HG02970 (cell line): ENCODE measurements around the gene TRIO.

Experiments
- ATAC-seq: cut with Tn5 transposase; IDR thresholded peaks from one replicate; pipeline ENCODE4 v1.9.1; 2021; ENCODE audit warnings: mild to moderate bottlenecking, moderate library complexity, moderate number of reproducible peaks; ENCODE audit not compliant: unreplicated experiment, low FRiP score

TRIO gene

GRCh38 chr5:14460844-14461398 is 317.8 kb downstream of the TRIO start:
- ATAC-seq, result no peak

- ATAC-seq, result no peak
These were observed 319.5 kb downstream of the TRIO start for GRCh38 chr5:14462681-14463080.

GRCh38 chr5:14463629-14464028 is 320.5 kb downstream of the TRIO start:
- no peak for ATAC-seq

- ATAC-seq, result no peak
These were observed 321.0 kb downstream of the TRIO start for GRCh38 chr5:14464096-14464495.

- no peak for ATAC-seq
These were observed 321.5 kb downstream of the TRIO start for GRCh38 chr5:14464671-14465070.

GRCh38 chr5:14465116-14465515 is 322.0 kb downstream of the TRIO start:
- no peak for ATAC-seq

GRCh38 chr5:14465776-14466175 is 322.6 kb downstream of the TRIO start:
- no peak for ATAC-seq

GRCh38 chr5:14467251-14467650 is 324.1 kb downstream of the TRIO start:
- no peak for ATAC-seq

GRCh38 chr5:14467886-14468285 is 324.7 kb downstream of the TRIO start:
- ATAC-seq, result no peak

GRCh38 chr5:14469551-14470377 is 326.6 kb downstream of the TRIO start:
- ATAC-seq, result no peak

- ATAC-seq, result no peak
These were observed 328.4 kb downstream of the TRIO start for GRCh38 chr5:14471507-14471906.

- ATAC-seq, result no peak
These were observed 329.9 kb downstream of the TRIO start for GRCh38 chr5:14472986-14473567.

- ATAC-seq, result no peak
These were observed 331.9 kb downstream of the TRIO start for GRCh38 chr5:14475045-14475444.

- no peak for ATAC-seq
These were observed 333.8 kb downstream of the TRIO start for GRCh38 chr5:14476786-14477435.

GRCh38 chr5:14479143-14479696 is 336.1 kb downstream of the TRIO start:
- ATAC-seq, result no peak

GRCh38 chr5:14481349-14481748 is 338.2 kb downstream of the TRIO start:
- no peak for ATAC-seq

GRCh38 chr5:14482085-14482484 is 338.9 kb downstream of the TRIO start:
- no peak for ATAC-seq

- no peak for ATAC-seq
These were observed 340.5 kb downstream of the TRIO start for GRCh38 chr5:14483504-14484157.

- no peak for ATAC-seq
These were observed 343.3 kb downstream of the TRIO start for GRCh38 chr5:14486486-14486885.
